ENCODE measurements around the gene IL37.
"Not testable (repeated sequence)": the region's sequence is repeated elsewhere in the genome, so short reads cannot be mapped to it uniquely, and the experiment has no call there.

DNA sequence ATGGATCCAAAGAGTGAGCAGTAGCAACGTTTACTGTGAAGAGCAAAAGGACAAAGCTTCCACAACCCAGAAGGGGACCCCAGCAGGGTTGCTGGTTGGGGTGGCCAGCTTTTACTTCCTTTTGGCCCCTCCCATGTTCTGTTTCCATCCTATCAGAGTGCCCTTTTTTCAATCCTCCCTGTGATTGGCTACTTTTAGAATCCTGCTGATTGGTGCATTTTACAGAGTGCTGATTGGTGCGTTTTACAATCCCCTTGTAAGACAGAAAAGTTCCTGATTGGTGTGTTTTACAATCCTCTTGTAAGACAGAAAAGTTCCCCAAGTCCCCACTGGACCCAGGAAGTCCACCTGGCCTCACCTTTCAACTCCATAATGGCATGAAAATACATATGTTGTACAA lies 2.4 kb upstream of the IL37 start:
- not testable (repeated sequence) for TF ChIP-seq CTCF (IDR thresholded peaks at IDR 0.05; ENCODE audit: poor library complexity); EZH2 (IDR thresholded peaks at IDR 0.05; ENCODE audit: borderline replicate concordance)
